GF-D8 (cell line): ENCODE measurements around the gene PLOD3.
A peak's percentile ranks its signal among the peaks of the same experiment; 100 is the strongest.

ENCODE experiments used
- DNase-seq: peaks from one replicate; lab custom pipeline; 2025; lab: John Stamatoyannopoulos, UW

PLOD3 gene

GRCh38 chr7:101239191-101239950, 22.0 kb upstream of the PLOD3 start:
- DNase-seq, result no peak

DNA sequence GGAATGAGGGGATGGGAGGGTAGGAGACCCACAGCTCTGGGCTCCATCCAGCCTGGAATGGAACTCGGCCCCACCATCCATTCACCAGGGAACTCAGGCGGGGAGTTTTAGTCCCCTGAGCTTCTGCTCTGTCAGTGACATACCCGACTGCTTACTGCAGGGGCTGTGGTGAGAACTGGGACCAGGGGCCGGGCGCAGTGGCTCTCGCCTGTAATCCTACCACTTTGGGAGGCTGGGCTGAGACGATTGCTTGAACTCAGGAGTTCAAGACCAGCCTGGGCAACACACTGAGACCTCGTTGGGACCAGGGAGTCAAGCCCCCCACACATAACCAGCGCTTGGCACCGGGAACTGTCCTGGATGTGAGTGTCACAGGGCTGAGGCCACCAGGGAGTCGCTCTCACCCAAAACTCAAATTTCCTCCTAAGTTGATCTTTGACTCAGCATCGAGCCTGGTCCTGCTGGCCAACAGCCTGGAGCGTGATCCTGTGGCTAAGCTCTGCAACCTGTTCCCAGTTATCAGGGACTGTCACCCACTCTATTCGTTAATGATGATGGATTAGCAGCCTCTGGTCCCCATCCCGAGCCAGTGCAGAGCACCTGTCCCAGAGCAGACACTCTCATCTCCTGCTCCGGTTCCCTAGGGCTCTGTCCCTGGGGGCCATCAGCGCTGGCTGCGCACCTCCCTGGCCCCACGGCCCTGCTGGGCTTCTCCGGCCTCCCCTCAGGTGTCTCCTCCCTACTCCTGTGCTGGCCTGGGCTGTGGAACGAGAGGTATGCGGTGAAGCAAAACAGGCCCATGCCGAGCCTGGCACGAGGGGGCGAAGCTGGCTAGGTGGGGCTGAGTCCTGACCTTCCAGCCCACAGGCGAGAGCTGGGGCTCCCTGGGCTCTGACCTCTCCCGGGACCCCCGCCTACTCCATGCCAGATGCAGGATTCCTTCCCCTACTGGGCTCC, 21.1 kb upstream of the PLOD3 start:
- no peak for DNase-seq

GRCh38 chr7:101237206-101238067, 20.1 kb upstream of the PLOD3 start, which contains the start of gene CLDN15:
Gene CLDN15, minus strand, starts transcription at chr7:101237802. Its CDS starts 221 bp downstream, at chr7:101237581.
- no peak for DNase-seq

DNA sequence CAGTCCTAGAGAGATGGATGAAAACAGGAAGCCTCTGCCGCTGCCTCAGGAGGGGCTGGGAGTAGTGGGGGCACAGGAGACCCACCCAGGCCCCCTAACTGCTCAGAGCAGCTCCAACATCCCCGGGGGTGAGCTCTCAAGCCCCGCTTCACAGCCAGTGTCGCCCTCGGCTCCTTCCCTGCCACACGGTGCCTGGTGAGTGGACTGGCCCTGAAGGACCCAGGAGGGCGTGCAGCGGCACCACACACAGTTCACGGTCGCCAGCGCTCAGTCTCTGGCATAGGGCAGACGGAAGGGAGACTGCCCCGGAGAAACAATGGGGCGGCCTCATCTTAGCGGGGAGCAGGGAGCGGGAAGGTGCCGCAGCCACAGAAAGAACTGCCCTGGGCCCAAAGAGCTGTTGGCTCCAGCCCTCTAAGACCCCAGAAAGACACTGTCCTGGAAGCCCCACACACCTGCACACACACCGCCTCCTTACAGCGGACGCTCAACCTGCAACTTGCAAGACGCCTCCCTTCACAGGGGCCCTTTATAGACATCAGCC, 19.0 kb upstream of the PLOD3 start:
- no peak for DNase-seq

DNA sequence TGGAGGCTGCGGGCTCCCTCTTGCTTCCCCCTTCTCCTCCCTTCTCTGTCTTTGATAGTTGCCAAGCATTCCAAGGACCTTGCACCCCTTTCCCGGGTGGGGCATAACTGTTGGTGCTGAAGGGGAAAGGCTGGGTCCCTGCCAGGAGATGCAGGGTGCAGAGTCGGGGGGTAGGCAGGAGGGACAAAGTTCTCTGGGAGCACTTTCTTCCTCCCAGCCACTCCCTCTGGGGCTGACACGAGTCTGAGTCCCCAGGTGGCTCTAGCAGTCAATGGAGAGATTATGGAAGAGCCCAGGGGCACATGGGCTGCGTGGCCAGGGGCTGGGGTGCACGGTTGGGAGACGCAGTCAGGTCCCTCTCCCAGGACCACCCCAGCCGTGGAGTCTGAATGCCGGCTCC, 18.1 kb upstream of the PLOD3 start:
- no peak for DNase-seq

- no peak for DNase-seq
Measured at GRCh38 chr7:101235050-101235449, 17.7 kb upstream of the PLOD3 start.

- DNase-seq, result no peak
Measured at GRCh38 chr7:101234636-101235035, 17.3 kb upstream of the PLOD3 start.

GRCh38 chr7:101233907-101234547, 16.6 kb upstream of the PLOD3 start:
- no peak for DNase-seq

- DNase-seq, result no peak
Measured at GRCh38 chr7:101232141-101232850, 14.9 kb upstream of the PLOD3 start.

DNA sequence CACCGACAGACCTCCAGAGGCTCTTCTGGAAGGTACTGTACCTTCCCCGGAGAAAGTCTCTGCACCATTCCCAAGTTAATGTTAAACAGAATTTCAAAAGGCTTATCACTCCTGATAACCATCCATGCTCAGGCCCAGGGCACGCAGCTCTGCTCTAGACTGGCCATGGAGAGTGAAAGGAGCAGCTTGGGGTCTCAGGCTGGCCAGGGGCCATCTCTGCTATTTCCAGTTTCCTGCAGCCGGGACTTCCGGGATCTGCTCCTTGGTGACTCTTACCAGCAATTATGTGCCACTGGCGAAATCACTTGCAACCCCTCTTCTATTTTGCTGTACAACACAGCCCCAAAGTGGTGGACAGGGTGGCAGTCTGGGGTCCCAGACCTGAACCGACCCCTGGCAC, 14.3 kb upstream of the PLOD3 start:
- DNase-seq, result no peak

DNA sequence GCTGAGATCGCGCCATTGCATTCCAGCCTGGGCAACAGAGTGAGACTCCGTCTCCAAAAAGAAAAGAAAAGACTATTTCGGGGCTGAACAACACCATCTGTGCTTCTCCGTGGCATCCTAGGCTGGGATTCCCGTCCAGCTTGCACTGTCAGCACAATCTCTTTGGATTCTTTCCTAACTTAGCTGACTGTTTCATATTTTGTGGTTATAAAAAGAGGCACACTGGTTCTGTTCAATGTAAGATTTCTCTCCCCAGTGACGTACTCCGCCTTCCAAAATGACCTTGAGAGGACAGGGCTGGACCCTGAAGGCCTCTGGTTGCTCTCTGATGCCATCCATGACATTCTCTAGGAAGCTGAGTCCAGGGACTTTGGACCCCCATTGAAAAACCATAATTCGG, 9.3 kb upstream of the PLOD3 start:
- DNase-seq, result no peak

DNA sequence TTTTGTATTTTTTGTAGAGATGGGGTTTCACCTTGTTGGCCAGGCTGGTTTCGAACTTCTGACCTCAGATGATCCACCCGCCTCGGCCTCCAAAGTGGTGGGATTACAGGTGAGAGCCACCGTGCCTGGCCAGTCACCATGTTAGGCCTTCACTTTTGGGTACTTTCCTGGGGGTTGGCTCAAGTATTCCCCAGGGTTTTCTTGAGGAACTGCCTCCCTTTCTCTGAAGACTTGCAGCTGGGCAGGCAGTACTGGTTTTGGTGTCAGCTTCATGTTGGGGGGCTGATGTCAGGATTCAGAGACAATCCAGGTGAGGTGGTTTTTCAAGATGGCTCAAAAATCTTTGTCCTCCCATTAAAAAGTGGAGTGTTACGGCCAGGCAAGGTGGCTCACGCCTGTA, 8.3 kb upstream of the PLOD3 start:
- no peak for DNase-seq

- no peak for DNase-seq
Measured at GRCh38 chr7:101223528-101223927, 6.1 kb upstream of the PLOD3 start.

DNA sequence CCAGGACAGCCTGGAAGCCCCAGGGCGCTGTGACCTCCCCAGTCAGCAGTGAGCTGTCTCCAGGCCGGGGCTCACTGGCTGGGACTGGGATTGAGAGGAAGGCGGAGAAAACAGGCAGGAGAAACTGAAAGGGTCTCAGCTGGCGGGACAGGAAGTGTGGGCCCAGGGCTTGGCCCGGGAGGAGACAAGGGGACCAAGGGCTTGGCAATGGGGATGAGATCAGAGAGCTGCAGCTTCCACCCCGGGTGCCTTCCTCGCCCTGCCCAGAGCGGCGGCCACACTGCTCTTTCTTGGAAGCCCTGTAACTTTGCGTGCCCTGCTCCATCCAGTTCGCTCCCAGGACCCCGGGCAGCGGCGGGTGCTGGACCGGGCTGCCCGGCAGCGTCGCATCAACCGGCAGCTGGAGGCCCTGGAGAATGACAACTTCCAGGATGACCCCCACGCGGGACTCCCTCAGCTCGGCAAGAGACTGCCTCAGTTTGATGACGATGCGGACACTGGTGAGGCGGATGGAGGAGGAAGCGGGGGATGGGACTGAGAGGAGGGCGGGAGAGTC, 5.0 kb upstream of the PLOD3 start:
- no peak for DNase-seq

- DNase-seq, result no peak
Measured at GRCh38 chr7:101220295-101220694, 2.9 kb upstream of the PLOD3 start.

GRCh38 chr7:101218236-101219125, 1.1 kb upstream of the PLOD3 start:
- DNase-seq, result no peak

- no peak for DNase-seq
Measured at GRCh38 chr7:101216860-101217387, 457 bp downstream of the PLOD3 start.

DNA sequence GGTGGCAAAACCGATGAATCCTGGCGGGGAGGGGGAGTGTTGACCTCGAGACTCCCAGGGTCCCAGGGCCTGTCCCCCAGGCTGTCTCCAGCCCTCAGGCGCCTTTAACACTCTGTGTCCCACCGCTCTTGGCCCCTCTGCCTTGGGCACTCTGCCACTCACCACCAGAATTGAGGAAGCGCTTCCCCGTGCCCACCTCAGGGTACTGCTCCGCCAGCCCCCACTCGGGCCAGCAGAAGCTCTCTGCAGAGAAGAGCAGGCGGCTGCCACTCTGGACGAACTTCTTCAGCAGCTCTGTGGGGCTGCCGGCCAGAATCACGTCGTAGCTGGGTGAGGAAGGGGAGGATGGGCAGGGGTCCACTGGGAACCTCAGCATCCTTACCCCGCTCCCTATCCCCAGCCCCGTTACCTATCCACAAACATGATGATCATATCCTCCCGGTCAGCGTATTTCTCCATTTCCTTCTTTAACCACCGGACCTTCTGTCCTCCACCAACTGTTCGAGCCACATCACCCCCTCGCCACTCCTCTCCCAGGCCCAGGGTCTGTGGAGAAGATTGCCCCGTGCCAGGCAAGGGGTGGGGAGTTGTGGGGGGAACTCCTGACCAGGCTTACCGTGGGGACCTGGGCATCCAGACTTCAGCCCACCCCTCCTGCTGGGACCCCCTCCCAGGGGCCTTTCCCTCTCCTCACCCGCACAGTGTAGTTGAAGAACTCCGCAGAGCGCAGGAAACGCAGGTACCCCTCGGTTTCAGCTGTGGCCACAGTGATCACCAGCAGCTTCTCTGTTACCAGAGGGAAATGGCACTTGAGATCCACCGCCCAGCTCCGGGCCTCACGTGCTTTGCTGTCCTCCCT, 1.2 kb downstream of the PLOD3 start:
- DNase-seq, result peak; percentile 25
